Kidney glomerular epithelial cell (primary cell): ENCODE results near the gene TTC38.
"Not testable (repeated sequence)": the region's sequence is repeated elsewhere in the genome, so short reads cannot be mapped to it uniquely, and the experiment has no call there.

Experiments
- DNase-seq: peaks from one replicate; lab custom pipeline; 2025; lab: John Stamatoyannopoulos, UW

TTC38 gene

DNA sequence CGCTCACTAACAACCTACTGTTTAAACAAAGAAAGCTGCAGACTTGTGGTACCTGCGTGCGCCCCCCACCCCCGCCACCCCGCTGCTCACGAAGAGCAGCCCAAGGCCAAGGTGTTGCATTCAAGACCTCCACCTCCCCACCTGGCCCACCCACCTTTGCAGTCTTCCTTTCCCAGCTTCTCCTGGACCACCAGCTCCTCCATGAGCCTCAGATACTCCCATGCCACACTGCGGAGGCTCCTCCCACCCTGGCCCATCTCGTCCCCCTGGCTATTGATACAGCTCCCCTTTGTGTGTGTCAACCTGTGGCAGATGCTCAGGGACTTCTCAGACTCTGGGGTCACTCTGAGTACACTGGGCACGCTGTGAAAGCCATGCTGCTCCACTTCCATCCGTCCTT lies 21.6 kb upstream of the TTC38 start:
- no peak for DNase-seq

DNA sequence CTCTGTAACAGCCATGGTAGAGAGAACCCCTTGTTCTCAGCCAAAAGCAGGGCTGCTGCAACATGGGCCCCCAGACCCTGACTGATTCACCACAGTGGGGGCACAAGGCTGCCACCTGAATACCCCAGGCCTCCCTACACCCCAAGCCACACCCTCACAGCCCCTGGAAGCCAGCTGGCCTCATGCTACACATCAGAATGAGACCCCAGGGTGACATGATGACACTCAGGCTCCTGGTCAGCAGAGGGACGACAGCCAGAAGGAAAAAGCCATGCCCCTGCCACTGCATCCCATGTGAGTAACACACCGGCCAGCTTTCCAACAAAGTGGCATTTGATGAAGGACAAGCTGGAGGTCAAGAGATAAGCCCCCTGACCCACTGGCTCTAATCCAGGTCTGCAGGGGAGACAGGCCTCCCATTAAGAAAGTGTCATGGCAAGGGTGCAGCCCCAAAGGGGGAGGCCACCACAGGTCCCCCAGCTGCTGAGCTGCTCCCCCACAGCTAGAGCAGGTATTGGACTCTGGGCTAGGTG lies 20.3 kb upstream of the TTC38 start:
- no peak for DNase-seq

DNA sequence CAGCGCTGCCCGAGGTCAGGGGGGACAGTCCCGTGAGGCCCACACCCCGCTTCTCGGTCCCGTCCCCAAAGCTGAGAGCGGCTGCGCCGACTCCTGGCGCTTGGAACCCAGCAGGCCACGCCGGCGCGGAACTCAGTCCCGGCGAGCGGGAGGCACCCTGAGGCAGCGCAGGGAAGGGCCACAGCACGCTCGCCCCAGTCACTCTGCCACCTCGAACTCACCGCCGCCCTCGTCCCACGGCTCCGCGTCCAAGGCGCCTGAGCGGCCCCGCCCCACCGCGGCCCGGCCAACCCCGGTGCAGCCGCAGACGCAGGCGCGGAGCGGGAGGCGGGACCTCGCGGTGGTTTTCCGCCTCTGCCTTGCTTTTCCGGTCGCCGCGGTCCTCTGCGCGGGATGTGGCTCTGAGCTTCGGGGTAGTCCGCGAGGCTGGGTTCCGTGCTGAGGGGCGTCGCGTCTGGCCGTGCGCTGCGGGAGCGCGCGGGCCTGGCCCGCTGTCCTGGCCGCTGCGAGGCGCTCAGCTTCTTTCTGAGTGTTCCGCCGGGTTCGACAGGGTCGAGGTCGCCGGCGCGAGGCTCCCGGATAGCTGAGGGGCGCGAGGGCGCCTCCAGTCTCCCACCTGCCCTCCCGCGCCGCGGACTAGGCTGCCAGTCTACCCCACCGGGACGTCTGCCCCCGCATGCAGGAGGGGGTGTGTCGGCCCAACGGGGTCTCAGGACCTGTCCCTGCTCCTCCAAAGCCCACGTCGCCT lies 17.6 kb upstream of the TTC38 start, which contains the start of gene CDPF1:
TSS of gene CDPF1 (minus strand) at position 259 of the 748 bp plus-strand sequence. CDS start 2,009 bp downstream, outside the sequence.
- DNase-seq = peak; percentile 60

DNA sequence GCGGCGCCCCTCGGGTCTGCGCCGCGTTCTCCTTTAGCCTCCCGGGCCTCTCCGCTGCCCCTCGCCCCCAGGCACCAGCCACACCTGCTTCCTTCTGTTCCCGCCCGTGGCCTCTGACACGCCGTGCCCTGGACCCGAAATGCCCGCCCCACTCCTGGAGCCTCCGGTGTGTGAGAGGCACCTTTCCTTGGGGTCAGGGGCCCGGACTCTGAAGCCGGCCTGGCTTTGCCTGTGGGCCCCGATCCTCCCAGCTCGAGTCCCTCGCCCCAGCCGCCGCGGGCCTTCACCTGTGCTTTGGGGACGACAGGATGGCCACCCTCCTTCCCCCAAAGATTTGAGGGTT lies 17.1 kb upstream of the TTC38 start:
- DNase-seq = no peak

DNA sequence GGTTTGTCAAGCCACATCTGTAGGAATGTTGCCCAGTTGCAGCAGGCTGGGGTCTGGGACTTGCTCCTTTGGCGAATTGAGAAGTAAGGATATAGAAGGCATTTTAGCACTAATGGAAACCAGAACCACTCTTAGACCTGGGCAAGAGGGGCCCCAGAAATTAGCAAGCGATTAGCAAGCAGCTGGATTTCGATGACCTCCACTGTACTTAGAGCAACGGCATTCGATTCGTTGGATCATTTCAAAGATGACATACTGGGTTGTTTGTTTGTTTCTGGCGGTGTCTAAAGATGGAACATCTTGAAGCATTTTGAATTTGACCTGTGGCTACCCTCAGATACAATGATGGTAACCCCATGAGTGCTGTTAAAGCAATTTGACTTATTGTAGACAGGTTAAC lies 16.5 kb upstream of the TTC38 start:
- DNase-seq = no peak

DNA sequence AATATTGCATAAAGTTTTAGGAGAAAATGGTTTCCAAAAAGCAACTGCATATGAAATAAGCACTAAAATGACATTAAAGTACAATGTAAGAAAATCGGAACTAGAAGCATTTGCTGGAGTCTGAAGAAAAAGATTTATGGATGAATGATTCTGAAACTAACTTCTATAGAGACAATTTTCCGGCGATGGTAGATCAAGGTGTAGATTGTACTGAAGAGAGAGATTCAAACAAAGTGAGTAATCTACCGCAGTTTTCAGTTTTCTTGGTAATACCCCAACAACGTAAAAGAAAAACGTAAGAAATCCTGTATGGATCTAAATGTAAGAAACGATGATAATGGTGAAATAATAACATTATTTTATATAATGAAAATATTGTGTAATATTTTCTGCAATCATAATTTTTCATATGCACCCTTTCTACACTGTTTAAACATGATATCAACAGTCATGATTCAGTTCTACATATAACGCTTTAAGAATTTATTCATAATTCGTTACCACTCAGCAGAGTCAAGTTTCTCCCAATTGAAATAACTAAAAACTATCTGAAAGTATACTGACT lies 15.9 kb upstream of the TTC38 start:
- no peak for DNase-seq

DNA sequence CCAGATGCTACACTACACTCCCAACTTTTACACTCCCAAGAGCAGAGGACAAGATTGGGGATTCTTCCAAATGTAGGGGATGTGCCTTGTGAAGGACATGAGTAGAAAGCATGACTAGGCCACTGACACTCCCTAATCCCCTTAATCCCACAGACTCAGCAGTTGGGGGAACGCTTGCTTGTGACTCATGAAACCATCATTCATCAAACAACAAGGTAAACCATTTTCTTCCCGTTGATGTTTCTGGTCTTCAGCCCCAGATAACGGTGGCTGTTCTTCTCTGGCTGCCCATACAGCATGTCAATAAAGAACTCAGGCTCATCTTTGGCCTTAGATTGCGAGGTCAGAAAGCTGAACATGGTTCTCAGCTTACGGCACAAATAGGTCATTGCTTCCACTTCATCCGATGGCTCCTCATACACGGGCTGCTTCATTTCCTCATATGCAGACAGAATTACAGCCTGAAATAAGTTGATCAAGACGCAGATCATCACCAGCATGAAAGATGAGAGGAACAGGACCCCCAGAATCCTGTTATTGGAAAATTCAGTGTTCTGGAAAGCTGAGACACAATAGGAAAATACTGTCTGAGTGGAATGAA lies 11.3 kb upstream of the TTC38 start:
- DNase-seq = no peak

DNA sequence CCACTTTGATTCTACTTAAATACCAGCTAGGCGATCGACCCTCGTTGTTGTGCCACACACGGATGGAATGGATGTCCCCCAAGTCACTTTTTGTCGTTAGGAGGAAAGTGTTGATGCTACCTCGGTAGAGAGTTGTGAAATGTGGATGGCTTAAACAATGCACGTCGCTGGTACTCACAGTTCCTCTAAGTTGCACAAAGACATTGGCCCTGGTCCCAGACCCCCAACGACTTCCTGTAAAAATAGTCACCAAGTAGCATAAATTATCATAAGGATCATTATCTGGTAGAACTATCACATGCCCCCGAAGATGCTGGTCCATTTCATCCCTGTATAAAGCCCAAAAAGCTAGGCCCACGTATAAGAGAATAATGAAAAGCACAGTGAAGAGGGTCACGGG lies 8.4 kb upstream of the TTC38 start:
- DNase-seq = no peak

DNA sequence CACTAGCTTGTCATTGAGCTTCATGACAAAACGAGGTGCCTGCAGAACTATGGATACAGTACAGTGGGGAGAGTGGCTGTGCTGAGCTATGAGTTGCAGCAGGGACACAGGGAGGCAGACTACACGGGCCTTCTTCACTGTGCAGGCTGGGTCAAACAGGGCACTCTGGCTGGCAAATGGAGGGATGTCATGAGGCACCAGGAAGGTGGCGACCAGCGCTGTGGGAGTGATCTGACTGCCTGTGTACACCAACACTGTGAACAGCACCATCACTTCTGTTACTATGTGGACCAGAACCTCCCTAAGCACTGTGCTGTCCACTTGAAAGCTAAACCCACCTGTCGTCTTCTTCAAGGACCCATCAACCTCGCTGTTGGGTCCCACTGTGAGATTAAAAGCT lies 7.8 kb upstream of the TTC38 start:
- DNase-seq = no peak

DNA sequence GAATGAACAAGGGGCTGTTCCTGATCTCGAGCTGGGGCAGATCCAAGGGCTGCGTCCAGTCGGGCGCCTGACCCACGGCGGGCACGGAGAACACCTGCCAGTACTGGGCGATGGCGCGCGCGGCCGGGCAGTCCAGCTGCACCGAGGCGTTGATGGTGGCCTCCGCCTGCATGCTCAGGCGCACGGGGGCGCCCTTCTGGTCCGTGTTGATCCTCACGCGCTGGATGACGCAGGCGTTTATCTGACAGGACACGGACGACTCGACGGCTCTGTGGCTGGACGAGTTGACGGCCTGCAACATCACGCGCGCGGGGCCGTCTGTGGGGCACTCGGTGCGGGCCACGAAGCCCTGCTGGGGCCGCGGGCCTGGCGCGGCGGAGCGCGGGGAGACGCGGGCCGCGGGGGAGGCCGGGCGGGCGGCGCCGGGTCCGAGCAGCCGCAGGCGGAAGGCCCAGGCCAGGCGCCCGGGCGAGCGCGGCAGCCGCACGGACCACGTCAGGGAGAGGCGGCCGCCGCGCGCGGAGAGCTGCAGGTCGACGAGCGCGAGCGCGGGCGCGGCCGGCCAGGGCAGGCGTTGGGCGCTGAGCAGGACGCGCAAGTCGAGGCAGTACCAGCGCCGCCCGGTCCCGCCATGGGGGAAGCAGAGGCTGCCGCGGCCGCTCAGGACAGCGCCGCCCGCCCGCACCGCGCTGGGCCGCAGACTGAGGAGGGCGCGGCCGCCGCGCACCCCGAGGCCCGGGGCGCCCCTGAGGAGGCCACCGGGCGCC lies 5.2 kb upstream of the TTC38 start:
- DNase-seq = no peak

DNA sequence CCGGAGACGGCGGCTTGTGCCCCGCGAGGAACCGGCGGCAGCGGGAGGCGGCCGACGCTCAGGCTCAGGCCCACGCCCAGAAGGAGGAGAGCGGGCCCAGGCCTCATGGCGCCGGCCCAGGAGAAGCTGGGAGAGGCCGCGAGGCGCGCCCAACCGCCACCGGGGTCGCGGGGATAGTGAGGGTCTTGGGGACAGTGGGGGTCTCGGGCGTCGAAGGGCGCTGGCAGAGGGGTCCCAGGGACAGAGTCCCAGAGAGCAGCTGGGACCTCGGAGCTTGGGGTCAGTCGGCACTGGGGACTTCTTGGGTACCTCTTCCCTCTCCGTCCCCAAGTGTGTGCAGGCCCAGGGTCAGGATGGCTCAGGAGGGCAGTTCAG lies 4.6 kb upstream of the TTC38 start, which contains the start of gene PKDREJ:
TSS of gene PKDREJ (minus strand) at position 128 of the 375 bp plus-strand sequence. CDS start at position 107, 21 bp downstream.
- no peak for DNase-seq

DNA sequence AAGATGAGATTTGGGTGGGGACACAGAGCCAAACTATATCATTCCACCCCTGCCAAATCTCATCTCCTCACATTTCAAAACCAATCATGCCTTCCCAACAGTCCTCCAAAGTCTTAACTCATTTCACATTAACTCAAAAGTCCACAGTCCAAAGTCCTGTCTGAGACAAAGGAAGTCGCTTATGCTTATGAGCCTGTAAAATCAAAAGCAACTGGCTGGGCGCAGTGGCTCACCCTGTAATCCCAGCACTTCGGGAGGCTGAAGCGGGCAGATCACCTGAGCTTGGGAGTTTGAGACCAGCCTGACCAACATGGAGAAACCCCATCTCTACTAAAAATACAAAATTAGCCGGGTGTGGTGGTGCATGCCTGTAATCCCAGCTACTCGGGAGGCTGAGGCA lies 3.3 kb upstream of the TTC38 start:
- DNase-seq = not testable (repeated sequence)

DNA sequence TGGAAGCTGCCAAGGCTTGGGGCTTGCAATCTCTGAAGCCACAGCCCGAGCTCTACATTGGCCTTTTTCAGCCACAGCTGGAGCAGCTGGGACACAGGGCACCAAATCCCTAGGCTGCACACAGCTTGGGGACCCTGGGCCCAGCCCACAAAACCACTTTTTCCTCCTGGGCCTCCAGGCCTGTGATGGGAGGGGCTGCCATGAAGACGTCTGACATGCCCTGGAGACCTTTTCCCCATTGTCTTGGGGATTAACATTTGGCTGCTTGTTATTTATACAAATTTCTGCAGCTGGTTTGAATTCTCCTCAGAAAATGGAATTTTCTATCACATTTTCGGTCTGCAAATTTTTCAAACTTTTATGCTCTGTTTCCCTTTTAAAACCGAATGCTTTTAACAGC lies 2.2 kb upstream of the TTC38 start:
- not testable (repeated sequence) for DNase-seq

DNA sequence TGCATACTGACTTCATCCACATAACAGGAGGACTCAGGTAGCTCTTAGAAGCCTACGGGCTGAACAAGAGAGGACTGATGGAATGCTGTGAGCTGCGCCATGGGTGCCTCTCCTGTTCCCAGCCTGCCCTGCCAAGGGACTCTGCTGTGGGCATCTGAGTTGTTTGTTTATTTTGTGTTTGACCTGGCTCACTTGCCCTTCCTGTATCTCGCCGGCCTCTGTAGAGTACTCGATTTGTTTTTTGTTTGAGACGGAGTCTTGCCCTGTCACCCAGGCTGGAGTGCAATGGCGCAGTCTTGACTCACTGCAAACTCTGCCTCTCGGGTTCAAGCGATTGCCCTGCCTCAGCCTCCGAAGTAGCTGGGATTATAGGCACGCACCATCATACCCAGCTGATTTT lies 1.8 kb downstream of the TTC38 start:
- no peak for DNase-seq

DNA sequence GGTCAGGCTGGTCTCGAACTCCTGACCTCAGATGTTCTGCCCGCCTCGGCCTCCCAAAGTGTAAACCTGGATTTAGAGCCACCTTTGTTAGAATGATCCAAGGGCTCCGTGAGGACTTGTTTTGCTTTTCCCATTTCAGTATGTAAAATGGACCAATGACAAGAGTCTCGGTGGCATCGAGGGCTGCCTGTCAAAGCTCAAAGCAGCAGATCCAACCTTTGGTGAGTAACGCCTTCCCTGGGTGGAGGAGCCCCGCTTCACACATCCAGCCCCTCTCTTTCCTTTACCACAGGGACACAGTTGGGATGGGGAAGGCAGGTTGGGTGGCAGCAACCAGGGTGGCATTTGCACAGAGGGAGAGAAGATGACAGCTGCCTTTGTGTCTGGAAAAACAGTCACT lies 4.4 kb downstream of the TTC38 start:
- no peak for DNase-seq

DNA sequence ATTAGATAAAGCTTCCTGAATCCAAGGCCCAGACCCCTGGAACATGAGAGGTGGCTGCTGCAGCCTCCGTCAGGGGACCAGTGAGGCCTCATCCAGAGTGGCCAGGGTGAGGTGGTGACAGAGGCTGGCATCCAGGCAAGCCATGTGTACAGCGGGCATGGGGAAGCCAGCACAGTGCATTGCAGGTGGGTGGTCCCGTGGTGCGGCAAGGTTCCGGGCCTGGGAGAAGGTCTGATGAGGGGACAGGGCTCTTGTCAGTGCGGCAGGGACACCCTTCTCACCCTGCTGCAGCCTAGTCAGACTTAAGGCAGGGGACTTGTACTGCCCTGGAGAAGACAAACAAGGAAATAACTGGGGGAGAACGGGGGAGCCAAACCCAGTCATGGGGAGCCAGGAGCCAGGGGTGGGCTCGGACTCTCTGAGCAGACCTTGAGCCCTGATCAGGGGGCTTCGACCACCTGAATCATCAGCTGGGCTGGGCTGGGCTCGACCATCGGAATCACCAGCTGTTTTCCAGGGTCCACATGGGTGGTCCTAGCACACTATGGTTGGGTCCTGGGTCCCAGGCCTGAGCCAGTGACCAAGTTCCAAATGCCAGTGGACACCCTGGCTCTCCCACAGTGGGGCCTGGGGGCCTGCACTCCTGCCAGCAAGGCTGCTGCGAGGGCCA lies 5.1 kb downstream of the TTC38 start:
- no peak for DNase-seq

DNA sequence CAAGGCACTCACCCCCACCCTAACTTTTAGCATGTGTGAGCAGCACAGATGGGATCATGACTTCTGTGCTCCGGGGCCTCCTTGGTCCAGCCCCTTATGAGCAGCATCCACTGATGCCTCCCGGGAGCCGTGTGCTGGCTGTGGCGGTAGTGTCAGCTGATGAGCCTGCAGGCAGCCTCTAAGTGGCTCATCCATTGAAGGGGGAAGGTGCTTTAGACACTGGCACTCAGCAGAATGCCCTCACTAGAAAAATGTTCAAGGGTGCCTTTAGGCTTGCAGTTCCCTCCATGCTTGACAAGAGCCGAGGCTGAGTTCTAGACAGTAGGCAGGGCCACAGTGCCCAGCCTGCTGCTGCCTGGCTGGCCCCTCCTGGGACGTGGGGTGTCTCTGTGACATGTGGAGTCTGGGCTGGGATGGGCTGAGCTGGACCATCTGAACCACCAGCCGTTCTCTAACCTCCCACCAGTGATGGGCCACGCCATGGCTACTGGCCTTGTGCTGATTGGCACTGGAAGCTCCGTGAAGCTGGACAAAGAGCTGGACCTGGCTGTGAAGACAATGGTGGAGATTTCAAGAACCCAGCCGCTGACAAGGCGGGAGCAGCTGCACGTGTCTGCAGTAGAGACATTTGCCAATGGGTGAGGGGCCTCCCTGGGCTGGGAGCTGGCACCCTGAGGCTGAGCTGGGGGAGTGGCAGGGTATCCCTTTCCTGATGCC lies 5.8 kb downstream of the TTC38 start:
- DNase-seq = no peak

DNA sequence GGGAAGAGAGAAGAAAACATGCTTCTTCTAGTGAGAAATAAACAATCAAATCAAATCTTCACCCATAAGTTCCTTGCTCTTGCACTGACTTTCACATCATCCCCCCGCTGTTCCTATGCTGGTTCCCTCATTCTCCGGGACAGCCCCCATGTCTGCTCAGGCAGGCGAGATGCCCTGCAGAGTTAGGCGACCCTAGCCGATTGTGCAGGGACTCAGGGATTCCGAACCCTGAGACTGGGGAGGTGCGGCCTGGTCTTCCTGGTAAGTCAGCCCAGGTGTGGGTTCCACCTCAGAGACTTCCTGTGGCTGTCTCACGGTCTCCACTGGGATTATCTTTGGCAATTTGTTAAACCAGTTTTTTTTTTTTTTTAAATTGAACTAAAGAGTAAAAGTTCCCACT lies 6.6 kb downstream of the TTC38 start:
- DNase-seq = no peak

DNA sequence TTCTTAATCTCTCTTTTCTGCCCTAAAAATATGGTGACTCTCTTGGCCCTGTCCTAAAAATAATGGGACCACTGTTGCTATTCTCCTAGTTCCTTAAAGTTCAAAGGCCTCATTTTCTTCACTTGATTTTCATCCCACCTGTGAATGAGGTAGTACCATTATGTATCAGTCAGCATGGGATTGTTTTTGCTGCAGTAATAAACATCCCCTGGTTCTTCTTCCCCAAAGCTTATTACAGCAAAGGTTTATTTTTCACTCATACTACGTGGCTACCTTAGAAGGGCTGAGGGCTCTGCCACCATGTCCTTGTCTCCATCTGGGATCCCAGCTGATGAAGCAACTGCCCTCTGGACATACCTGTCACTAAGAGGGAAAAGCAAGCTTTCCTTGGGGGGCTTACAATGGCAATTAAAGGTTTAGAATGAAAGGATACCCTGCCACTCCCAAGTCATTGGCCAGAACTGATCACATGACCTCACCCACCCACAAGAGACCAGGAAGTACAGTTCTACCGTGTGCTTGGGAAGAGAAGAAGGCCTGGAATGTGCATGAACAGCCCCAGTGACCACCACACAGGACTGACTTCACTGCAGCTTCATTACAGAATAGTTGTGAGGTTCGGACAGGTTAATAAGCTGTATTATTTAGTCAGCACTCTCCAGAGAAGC lies 7.8 kb downstream of the TTC38 start:
- no peak for DNase-seq

DNA sequence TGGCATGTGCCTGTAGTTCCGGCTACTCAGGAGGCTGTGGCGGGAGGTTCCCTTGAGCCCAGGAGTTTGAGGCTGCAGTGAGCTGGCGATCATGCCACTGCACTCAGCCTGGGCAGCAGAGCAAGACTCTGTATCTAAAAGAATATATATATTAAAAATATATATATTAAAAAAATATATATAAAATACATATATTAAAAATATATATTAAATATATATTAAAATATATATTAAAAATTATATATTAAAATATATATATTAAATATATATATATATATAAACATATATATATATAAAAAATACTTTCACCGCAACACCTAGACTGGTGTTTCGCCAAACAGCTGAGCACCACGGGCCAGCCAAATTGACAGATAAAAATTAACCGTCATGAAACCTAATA lies 8.8 kb downstream of the TTC38 start:
- DNase-seq = no peak
